Tibial nerve (tissue), 4 donors: Measurements from ENCODE around the gene BHLHA9. TPM values are rescaled to one million over a fixed set of nuclear protein-coding genes. Genes with fewer than 3 reads are reported as not detected.

Experiments used
- DNase-seq, 2 donors: peaks; one replicate each; pipeline ENCODE4 v3.0.0-alpha.2; 2019; ENCODE audit warnings: low spot score in 2 of 2
- H3K27ac ChIP-seq, 4 donors: fragments of 200-600 bp; sonication (generic) in 3 of 4; one replicate each; pipeline ENCODE4 v1.5.1; 2017 to 2019; ENCODE audit warnings: mild to moderate bottlenecking in 1 of 4
- H3K27me3 ChIP-seq, 2 donors: fragments of 200-600 bp; sonication (generic) in 1 of 2; one replicate each; pipeline versions ENCODE4 v1.5.1 to v1.6.0; 2017 to 2019
- H3K36me3 ChIP-seq, 3 donors: fragments of 200-600 bp; sonication (generic); one replicate each; pipeline ENCODE4 v1.5.1; 2018 to 2019
- H3K4me1 ChIP-seq, 4 donors: fragments of 200-600 bp; sonication (generic) in 3 of 4; one replicate each; pipeline ENCODE4 v1.5.1; 2017 to 2019
- H3K4me3 ChIP-seq, 4 donors: fragments of 200-600 bp; sonication (generic) in 3 of 4; one replicate each; pipeline ENCODE4 v1.5.1; 2017 to 2019; ENCODE audit warnings: mild to moderate bottlenecking in 1 of 4, moderate library complexity in 1 of 4
- H3K9me3 ChIP-seq, 4 donors: fragments of 200-600 bp; sonication (generic) in 3 of 4; one replicate each; pipeline ENCODE4 v1.5.1; 2017 to 2019
- CTCF ChIP-seq, 5 experiments: fragments of 200-600 bp in 3 of 5; fragments of 450-650 bp in 2 of 5; sonication (generic) in 3 of 5; IDR thresholded peaks; one replicate each; pipeline ENCODE4 v1.5.1; 2016 to 2019; ENCODE audit warnings: antibody characterized with exemption in 5 of 5, mild to moderate bottlenecking in 3 of 5, moderate library complexity in 2 of 5
- EP300 ChIP-seq, 2 donors: sonication (generic); formaldehyde crosslinking; IDR thresholded peaks; one replicate each; pipeline ENCODE4 v1.6.1; 2017; ENCODE audit warnings: antibody characterized with exemption in 2 of 2, mild to moderate bottlenecking in 1 of 2
- POLR2A ChIP-seq, 2 donors: fragments of 450-650 bp; IDR thresholded peaks; one replicate each; pipeline ENCODE4 v1.6.1; 2017; ENCODE audit warnings: antibody characterized with exemption in 2 of 2, mild to moderate bottlenecking in 2 of 2, moderate library complexity in 2 of 2
- WGBS, 2 donors: methylation state at CpG; one replicate each; pipeline ENCODE4 v1.1.5; 2018; 5-methylcytosine and 5-hydroxymethylcytosine counted together
- total RNA-seq, 4 donors: library from RNA; depleted of rRNA; stranded (reverse); fragments of >200 nt; gene quantifications; one replicate each; pipeline ENCODE4 v1.1.0, GENCODE V29; 2016

Gene BHLHA9
- total RNA-seq, 4 donors from 2014 or later: not detected

GRCh38 chr17:1280652-1281051, 10.4 kb downstream of the BHLHA9 start:
- DNase-seq: no peak
- Histone ChIP-seq H3K27me3 (peaks cover 0 to 29% of the 10 kb centered on the region in 2 donors), H3K4me3 (peak overlapping the region in 1 of 4 donors; percentile 12), H3K9me3 (no peaks in the 10 kb centered on the region), H3K27ac (no peak overlapping the region), H3K4me1 (peaks cover 0 to 20% (median 0%) of the 10 kb centered on the region in 4 donors), H3K36me3 (no peaks in the 10 kb centered on the region)
- 55 to 76% methylated on average over 4 to 18 of the region's 23 CpGs for WGBS, 2 donors
- TF ChIP-seq POLR2A (IDR thresholded peaks at IDR 0.05): no peak
- no peak for TF ChIP-seq CTCF (IDR thresholded peaks at IDR 0.05)
- no peak for TF ChIP-seq EP300 (IDR thresholded peaks at IDR 0.05)

- WGBS, 2 donors: 83 to 95% methylated on average over 18 to 19 of the region's 19 CpGs
- no peak for DNase-seq
- H3K9me3 ChIP-seq: no peaks in the 10 kb centered on the region
- H3K27me3 ChIP-seq: no peaks in the 10 kb centered on the region
- no peak overlapping the region for H3K27ac ChIP-seq
- H3K4me3 ChIP-seq: no peak overlapping the region
- no peaks in the 10 kb centered on the region for H3K4me1 ChIP-seq
- no peaks in the 10 kb centered on the region for H3K36me3 ChIP-seq
- TF ChIP-seq EP300 (IDR thresholded peaks at IDR 0.05) (no peak), CTCF (IDR thresholded peaks at IDR 0.05) (no peak), POLR2A (IDR thresholded peaks at IDR 0.05) (no peak)
These were observed 16.3 kb downstream of the BHLHA9 start for GRCh38 chr17:1286379-1287106.

GRCh38 chr17:1289695-1290094, 19.5 kb downstream of the BHLHA9 start:
- TF ChIP-seq POLR2A (IDR thresholded peaks at IDR 0.05) (no peak), CTCF (IDR thresholded peaks at IDR 0.05) (no peak), EP300 (IDR thresholded peaks at IDR 0.05) (no peak)

GRCh38 chr17:1290676-1291075, 20.4 kb downstream of the BHLHA9 start:
- no peaks in the 10 kb centered on the region for H3K4me1 ChIP-seq
- no peak overlapping the region for H3K27ac ChIP-seq
- DNase-seq: no peak
- H3K9me3 ChIP-seq: no peaks in the 10 kb centered on the region
- no peak overlapping the region for H3K4me3 ChIP-seq
- no peaks in the 10 kb centered on the region for H3K36me3 ChIP-seq
- 91 to 93% methylated on average over 13 of the region's 13 CpGs for WGBS, 2 donors
- no peaks in the 10 kb centered on the region for H3K27me3 ChIP-seq
- TF ChIP-seq CTCF (IDR thresholded peaks at IDR 0.05) (no peak), EP300 (IDR thresholded peaks at IDR 0.05) (no peak), POLR2A (IDR thresholded peaks at IDR 0.05) (no peak)

More at GRCh38 chr17:1289695-1290094, 19.5 kb downstream of the BHLHA9 start:
- Histone ChIP-seq H3K4me1 (no peaks in the 10 kb centered on the region), H3K36me3 (no peaks in the 10 kb centered on the region), H3K4me3 (no peak overlapping the region), H3K9me3 (no peaks in the 10 kb centered on the region), H3K27me3 (no peaks in the 10 kb centered on the region), H3K27ac (no peak overlapping the region)
- 85 to 88% methylated on average over 11 of the region's 11 CpGs for WGBS, 2 donors
- no peak for DNase-seq

GRCh38 chr17:1294157-1294717, 24.0 kb downstream of the BHLHA9 start:
- DNase-seq: no peak
- TF ChIP-seq CTCF (IDR thresholded peaks at IDR 0.05): no peak
- no peak for TF ChIP-seq POLR2A (IDR thresholded peaks at IDR 0.05)
- TF ChIP-seq EP300 (IDR thresholded peaks at IDR 0.05): no peak
- Histone ChIP-seq H3K4me1 (peaks cover 0 to 7% (median 0%) of the 10 kb centered on the region in 4 donors), H3K36me3 (no peaks in the 10 kb centered on the region), H3K27ac (no peak overlapping the region), H3K9me3 (no peaks in the 10 kb centered on the region), H3K27me3 (peaks cover 0 to 27% of the 10 kb centered on the region in 2 donors), H3K4me3 (no peak overlapping the region)
- 59 to 66% methylated on average over 12 of the region's 12 CpGs for whole genome bisulfite sequencing, 2 donors
